BJ (cell line): ENCODE measurements around the gene BOD1L1. TPM values are rescaled to one million over a fixed set of nuclear protein-coding genes. Genes with fewer than 3 reads are reported as not detected.

ENCODE experiments used
- CTCF ChIA-PET: fragments of 350-600 bp; formaldehyde crosslinking; extraction: SDS; loops from one replicate; lab custom pipeline; 2021; ENCODE audit warnings: antibody characterized with exemption, inconsistent platforms; lab: Yijun Ruan, JAX
- POLR2A ChIA-PET: fragments of 300-600 bp; sonication (Branson Sonifier 250); formaldehyde crosslinking; extraction: SDS; loops from one replicate; lab custom pipeline; 2021; ENCODE audit warnings: antibody characterized with exemption; lab: Charles Lee
- DNase-seq: peaks from one replicate; pipeline ENCODE4 v3.0.0-alpha.2; 2011; ENCODE audit warnings: low read depth
- H3K27me3 ChIP-seq: 2 replicates; pipeline ENCODE4 v1.6.0; 2011; ENCODE audit warnings: low read length; ENCODE audit not compliant: control insufficient read depth, insufficient read depth
- H3K36me3 ChIP-seq: 2 replicates; pipeline ENCODE4 v1.5.1; 2011; ENCODE audit warnings: low read length; ENCODE audit not compliant: control insufficient read depth, insufficient read depth
- H3K4me3 ChIP-seq: 2 replicates; pipeline ENCODE4 v1.5.1; 2011; ENCODE audit warnings: low read depth, mild to moderate bottlenecking, control low read depth, low read length
- CTCF ChIP-seq: IDR thresholded peaks from 2 replicates; pipeline ENCODE4 v1.5.1; 2011; ENCODE audit warnings: low read depth, mild to moderate bottlenecking, control low read depth, inconsistent platforms, low read length, moderate library complexity; ENCODE audit not compliant: insufficient read depth
- polyA plus RNA-seq: library from polyadenylated mRNA; depleted of rRNA; stranded (reverse); fragments of >200 nt; gene quantifications from 2 replicates; pipeline ENCODE4 v1.2.3, GENCODE V29; 2011

The BOD1L1 gene
- polyA plus RNA-seq, 1 experiment: 8.9 TPM

GRCh38 chr4:13530823-13531624 lies 96.5 kb downstream of the BOD1L1 start:
- H3K36me3 ChIP-seq: no peaks in the 10 kb centered on the region
- ChIA-PET POLR2A (no interaction called here), CTCF (interaction anchor here (0.7 to 1.7 kb wide), 3 partner anchors 10 to 28 kb away, joined by 3 to 4 read pairs (median 3); no protein-coding TSS in a partner anchor)
- no peak for TF ChIP-seq CTCF
- DNase-seq: no peak
- H3K4me3 ChIP-seq: no peak overlapping the region
- peaks cover 73% of the 10 kb centered on the region for H3K27me3 ChIP-seq

GRCh38 chr4:13529128-13529919 lies 98.2 kb downstream of the BOD1L1 start:
- CTCF ChIA-PET: interaction anchor here (1.2 kb wide), 1 partner anchor 13 kb away, joined by 3 read pairs; no protein-coding TSS in a partner anchor
- no peak for TF ChIP-seq CTCF
- no peak overlapping the region for H3K4me3 ChIP-seq
- POLR2A ChIA-PET: no interaction called here
- peaks cover 73% of the 10 kb centered on the region for H3K27me3 ChIP-seq
- H3K36me3 ChIP-seq: no peaks in the 10 kb centered on the region
- no peak for DNase-seq

GRCh38 chr4:13528821-13529127 lies 98.8 kb downstream of the BOD1L1 start:
- CTCF ChIA-PET: no interaction called here

GRCh38 chr4:13527981-13528820 lies 99.3 kb downstream of the BOD1L1 start:
- no peak for TF ChIP-seq CTCF
- no peak overlapping the region for H3K4me3 ChIP-seq
- H3K27me3 ChIP-seq: peaks cover 72% of the 10 kb centered on the region
- POLR2A ChIA-PET: no interaction called here
- DNase-seq: no peak
- CTCF ChIA-PET: interaction anchor here (1.7 kb wide), 1 partner anchor 14 kb away, joined by 4 read pairs; no protein-coding TSS in a partner anchor
- no peaks in the 10 kb centered on the region for H3K36me3 ChIP-seq

More at GRCh38 chr4:13528821-13529127, 98.8 kb downstream of the BOD1L1 start:
- no peak for DNase-seq
- Histone ChIP-seq H3K4me3 (no peak overlapping the region), H3K36me3 (no peaks in the 10 kb centered on the region), H3K27me3 (peaks cover 72% of the 10 kb centered on the region)
- TF ChIP-seq CTCF: no peak
- POLR2A ChIA-PET: no interaction called here
